Activated CD4-positive, alpha-beta T cell treated with anti-CD3 and anti-CD28 coated beads, Interleukin-2, amount 50 U/mL, for 16 hours (primary cell): ENCODE results near the gene LIMS1.
"Not testable (repeated sequence)": the region's sequence is repeated elsewhere in the genome, so short reads cannot be mapped to it uniquely, and the experiment has no call there.

ENCODE experiments used
- DNase-seq: peaks from one replicate; pipeline ENCODE4 v3.0.0-alpha.2; 2020

LIMS1 gene

GRCh38 chr2:108588070-108588668, 53.9 kb downstream of the LIMS1 start:
- DNase-seq: no peak

DNA sequence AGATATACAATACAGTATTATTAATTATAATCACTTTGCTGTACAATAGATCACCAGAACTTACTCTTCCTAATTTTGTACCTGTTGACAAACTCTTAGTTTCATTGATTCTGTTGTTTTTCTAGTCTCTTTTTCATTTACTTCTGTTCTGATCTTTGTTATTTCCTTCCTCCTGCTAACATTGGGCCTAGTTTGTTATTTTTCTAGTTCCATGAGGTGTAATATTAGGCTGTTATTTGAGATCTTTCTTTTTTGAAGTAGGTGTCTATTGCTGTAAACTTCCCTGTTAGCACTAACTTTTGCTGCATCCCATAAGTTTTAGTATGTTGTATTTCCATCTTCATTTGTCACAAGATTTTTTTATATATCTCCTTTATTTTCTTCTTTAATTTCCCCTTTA, 55.1 kb downstream of the LIMS1 start:
- no peak for DNase-seq

- no peak for DNase-seq
Measured at GRCh38 chr2:108589781-108590180, 55.5 kb downstream of the LIMS1 start.

GRCh38 chr2:108591163-108591562, 56.9 kb downstream of the LIMS1 start:
- no peak for DNase-seq

DNA sequence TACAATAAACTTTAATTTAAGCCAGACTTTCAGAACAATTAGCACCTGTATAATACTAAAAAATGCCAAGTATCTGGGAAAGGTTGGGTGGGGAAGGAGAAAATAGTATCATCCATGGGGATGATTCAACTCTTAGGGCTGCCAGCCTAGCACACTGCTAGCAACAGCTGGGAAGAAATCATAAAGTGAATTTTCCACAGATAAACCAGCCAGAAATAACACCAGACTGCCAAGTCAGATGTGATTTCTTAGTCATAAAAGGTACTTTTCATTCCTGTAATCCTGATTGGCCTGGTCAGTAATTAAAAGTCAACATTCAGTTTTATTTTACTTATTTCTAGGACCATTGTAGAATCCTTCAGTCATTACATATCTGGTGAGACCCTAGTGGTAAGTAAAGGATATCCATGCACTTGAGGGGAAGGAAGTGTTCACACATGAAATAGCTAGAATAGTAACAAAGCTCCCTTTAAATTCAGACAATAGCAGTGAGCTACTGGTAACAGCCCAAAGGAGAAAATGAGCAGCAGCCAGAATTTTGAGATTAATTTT, 59.4 kb downstream of the LIMS1 start:
- DNase-seq: no peak

- DNase-seq: peak; percentile 78
Measured at GRCh38 chr2:108594132-108594981, 60.1 kb downstream of the LIMS1 start.

GRCh38 chr2:108594982-108595464, 60.8 kb downstream of the LIMS1 start:
- DNase-seq: peak; percentile 57

GRCh38 chr2:108595771-108596170, 61.5 kb downstream of the LIMS1 start:
- not testable (repeated sequence) for DNase-seq

GRCh38 chr2:108597105-108597744, 63.0 kb downstream of the LIMS1 start:
- DNase-seq: not testable (repeated sequence)

DNA sequence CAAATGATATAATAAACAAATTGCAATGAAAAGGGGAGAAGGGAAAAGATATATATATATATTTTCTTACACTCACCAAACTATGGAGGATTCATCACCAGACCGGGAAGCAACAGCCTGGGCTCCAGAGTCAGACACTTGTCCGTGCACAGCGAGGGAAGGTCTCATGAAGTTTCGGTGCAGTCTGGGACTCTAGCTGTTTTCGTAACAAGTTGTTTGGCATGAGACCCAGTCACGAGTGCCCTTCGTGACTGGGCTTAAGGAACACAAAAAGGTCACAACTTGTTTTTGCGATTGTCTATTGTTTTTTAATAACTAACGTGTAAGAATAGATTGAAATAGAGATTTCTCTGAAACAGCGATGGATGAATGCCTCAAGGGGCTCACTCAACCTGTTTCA, 66.9 kb downstream of the LIMS1 start:
- DNase-seq: not testable (repeated sequence)

GRCh38 chr2:108602422-108602821, 68.2 kb downstream of the LIMS1 start:
- no peak for DNase-seq

DNA sequence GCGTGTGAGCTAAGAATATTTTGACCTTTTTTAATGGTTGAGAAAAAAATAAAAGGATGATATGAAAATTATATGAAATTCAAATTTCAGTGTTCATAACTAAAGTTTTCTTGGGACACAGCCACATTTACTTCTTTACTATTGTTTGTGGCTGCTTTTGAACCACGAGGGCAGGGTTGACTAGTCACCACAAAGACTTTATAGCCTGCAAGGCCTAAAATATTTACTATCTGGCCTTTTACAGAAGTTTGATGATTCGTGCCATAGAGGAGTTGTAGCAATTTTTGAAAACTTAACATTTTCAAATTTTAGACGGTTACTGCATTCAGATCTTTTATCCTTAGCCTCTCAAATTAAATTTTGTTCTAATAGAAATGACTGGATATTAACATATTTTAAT, 69.9 kb downstream of the LIMS1 start:
- DNase-seq: no peak

DNA sequence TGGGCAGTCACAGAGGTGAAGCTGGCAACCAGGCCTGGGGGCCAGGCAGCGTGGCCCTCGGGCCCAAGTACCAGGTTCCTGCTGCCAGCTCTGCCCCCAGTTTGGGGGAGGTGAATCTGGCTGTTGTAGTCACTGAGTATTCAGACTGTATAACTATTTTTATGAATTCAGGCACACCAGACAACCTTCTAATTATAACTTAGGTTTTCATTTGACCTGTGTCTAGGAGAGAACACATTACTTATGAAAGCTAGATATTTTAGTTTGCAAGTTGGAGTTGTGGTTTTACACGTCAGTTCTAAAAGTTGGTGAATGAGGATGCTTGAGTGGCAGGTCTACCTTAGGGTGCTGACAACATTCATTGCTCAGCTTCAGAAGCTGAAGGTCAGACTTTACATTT, 71.7 kb downstream of the LIMS1 start:
- peak; percentile 69 for DNase-seq

GRCh38 chr2:108607706-108608301, 73.5 kb downstream of the LIMS1 start:
- DNase-seq: peak; percentile 47

DNA sequence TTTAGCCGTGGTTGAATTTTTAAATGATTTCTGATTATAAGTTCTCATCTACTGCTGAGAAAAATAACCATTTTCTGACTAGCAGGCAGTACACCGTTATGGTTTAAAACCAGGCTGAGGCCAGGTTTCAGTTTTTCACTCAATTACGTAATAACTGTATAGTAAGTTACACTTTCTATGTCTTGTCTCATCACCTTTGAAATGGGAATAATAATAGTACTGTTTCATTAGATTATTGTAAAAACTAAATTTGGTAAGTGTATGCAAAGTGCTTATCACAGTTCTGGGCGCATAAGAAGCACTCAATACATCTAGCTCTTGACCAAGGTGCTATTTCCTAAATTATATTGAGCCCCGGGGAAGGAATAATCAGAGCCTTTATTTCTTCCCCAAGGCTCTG, 76.8 kb downstream of the LIMS1 start:
- peak; percentile 56 for DNase-seq

DNA sequence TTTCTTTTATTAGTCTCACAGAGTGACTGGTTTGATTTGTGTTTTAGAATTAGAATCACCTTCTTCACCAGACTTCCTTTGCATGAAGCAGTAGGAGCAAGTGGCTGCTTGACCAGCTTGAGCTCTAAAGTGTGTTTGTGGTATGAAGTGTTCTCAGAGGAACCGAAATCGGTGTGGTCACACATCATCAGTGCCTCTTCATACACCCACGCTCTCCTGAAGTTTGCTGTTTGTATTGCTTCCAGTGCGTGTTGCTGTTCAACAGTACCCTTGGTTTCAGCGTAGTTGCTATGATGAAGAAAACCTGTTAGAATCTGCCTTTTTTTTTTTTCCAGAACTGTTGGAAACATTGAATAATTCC, 77.9 kb downstream of the LIMS1 start:
- DNase-seq: peak; percentile 88

DNA sequence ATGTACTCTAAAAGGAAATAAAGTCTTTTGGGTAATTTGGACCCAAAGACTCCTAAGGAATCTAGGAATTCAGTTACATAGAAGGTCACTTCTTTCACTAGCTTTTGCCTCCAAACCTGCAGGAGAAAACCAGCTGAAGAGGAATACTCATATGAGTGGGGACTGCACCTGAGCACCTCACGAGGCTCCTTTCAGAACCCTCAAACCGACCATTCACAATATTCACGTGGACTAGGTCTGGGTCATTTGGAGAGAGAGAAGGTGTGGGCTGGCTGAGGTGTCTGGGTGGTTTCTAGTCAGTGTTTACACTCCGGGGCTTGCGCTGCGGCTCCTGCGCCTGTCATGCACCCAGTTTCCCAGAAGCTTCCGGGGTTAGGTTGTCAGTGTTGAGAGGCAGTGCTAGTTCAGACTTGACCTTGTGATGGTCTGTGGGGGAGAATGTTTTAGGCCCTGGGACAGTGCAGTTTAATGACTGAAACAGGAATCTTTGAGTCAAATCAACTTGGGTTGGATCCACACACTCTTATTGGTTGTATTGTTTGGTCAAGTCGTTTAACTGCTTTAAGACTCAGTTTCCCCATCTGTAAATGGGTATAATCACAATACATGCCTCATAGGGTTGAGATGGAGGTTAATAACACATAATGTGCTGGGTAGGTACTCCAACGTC, 78.4 kb downstream of the LIMS1 start:
- DNase-seq: peak; percentile 90

DNA sequence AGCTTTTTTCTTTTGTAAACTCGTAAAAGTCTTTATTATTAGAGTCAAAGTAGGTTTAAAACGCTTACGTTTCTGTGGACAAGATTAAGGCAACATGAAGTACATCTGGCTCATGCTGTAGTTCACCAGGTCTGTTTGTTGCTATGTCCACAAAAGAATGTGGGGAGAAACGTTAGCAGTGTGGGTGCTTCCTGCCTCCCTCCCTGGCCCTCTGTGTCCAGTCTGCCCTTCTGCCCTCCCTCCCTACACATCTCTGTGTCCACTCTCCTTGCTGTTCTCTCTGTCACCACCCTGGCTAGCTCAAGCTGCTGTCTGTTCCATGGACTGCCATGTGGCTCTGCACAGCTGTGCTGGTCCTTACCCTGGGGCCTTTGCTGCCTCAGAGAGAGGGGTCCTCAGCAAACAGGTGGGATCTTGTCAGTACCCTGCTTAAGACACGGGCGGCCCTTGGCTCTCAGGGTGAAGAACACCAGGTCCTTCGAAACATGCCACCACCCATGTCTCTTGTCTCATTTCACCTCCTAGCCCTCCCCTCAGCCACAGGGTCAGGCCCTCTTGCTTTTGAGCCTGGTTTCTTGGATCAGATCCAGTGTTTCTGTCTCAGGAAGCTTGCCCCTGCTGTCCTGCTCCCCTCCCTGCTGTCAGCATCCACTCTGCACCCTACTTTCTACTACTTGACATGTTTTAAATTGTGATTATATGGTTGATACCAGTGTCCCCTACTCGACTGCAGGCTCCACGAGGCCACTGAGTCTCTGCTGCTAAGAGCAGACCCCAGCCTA, 79.2 kb downstream of the LIMS1 start:
- no peak for DNase-seq

DNA sequence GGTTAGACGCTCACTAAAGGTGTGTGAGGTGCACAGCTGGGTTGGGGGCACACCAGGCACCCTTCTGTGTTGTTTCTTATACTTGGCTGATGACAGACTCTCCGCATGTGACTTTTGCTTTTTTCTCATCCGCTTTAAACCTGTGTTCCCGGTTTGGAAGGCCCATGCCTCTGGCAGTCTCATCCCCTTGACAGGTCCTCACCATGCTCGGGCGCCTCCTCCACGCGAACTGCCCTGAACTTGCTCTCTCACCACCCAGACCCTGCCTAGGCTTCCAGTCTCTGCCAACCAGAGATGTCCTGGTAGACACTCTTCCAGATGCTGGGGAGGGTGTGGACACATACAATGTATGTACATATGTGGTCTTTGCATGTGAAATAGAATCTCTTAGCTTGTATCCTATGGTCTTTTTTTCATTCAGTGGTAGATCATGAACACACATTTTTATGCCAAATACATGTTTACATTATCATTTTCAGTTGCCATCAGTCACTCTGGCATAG, 79.8 kb downstream of the LIMS1 start:
- DNase-seq: no peak

- no peak for DNase-seq
Measured at GRCh38 chr2:108614659-108615058, 80.4 kb downstream of the LIMS1 start.

GRCh38 chr2:108615480-108616090, 81.3 kb downstream of the LIMS1 start:
- DNase-seq: no peak
